HepG2 (cell line): ENCODE measurements around the gene COL8A2. TPM values are rescaled to one million over a fixed set of nuclear protein-coding genes. Genes with fewer than 3 reads are reported as not detected.

Source experiments
- ATF4 ChIP-seq, 2 experiments: fragments of 450-650 bp in 1 of 2; sonication (generic) in 1 of 2; formaldehyde crosslinking; IDR thresholded peaks; 2 replicates each; pipeline versions ENCODE4 v1.5.0 to v1.8.0; 2020 to 2022; ENCODE audit warnings: mild to moderate bottlenecking in 1 of 2, missing genetic modification reagents in 1 of 2
- CHD4 ChIP-seq: fragments of 200-600 bp; sonication (generic); IDR thresholded peaks from 2 replicates; pipeline ENCODE4 v1.7.0; 2017; ENCODE audit warnings: mild to moderate bottlenecking, low read length, borderline replicate concordance
- GABPB1 ChIP-seq: IDR thresholded peaks from 2 replicates; pipeline ENCODE4 v1.6.1; 2016; ENCODE audit warnings: mild to moderate bottlenecking, missing genetic modification reagents, moderate library complexity, missing compliant biosample characterization
- HCFC1 ChIP-seq: fragments of 150-350 bp; IDR thresholded peaks from 2 replicates; pipeline ENCODE4 v1.6.1; 2014; ENCODE audit warnings: low read depth, low read length
- MIER3 ChIP-seq: IDR thresholded peaks from 2 replicates; pipeline ENCODE4 v1.6.1; 2016; ENCODE audit warnings: missing compliant biosample characterization, borderline replicate concordance
- MYPOP ChIP-seq: sonication (generic); formaldehyde crosslinking; IDR thresholded peaks from 2 replicates; pipeline ENCODE4 v1.8.1; 2023; ENCODE audit warnings: mild to moderate bottlenecking, moderate library complexity, missing genetic modification reagents
- PCBP1 ChIP-seq: fragments of 200-400 bp; formaldehyde crosslinking; IDR thresholded peaks from 2 replicates; pipeline ENCODE4 v1.6.1; 2017; ENCODE audit warnings: mild to moderate bottlenecking, low read depth, low read length, borderline replicate concordance
- PHF20 ChIP-seq: sonication (generic); formaldehyde crosslinking; IDR thresholded peaks from 2 replicates; pipeline ENCODE4 v1.5.0; 2020; ENCODE audit warnings: mild to moderate bottlenecking, missing genetic modification reagents
- RAD51 ChIP-seq: fragments of 450-650 bp; IDR thresholded peaks from 2 replicates; pipeline ENCODE4 v1.6.1; 2016; ENCODE audit warnings: borderline replicate concordance
- ZBTB10 ChIP-seq: sonication (generic); formaldehyde crosslinking; IDR thresholded peaks from 2 replicates; pipeline ENCODE4 v1.4.0; 2020; ENCODE audit warnings: missing genetic modification reagents, borderline replicate concordance
- ZFP37 ChIP-seq: sonication (generic); formaldehyde crosslinking; IDR thresholded peaks from 2 replicates; pipeline ENCODE4 v1.4.0; 2020; ENCODE audit warnings: missing genetic modification reagents, borderline replicate concordance
- ZFP41 ChIP-seq: sonication (generic); formaldehyde crosslinking; IDR thresholded peaks from 2 replicates; pipeline ENCODE4 v1.4.0; 2020; ENCODE audit warnings: mild to moderate bottlenecking, missing genetic modification reagents, borderline replicate concordance
- ZKSCAN1 ChIP-seq: fragments of 150-350 bp; IDR thresholded peaks from 2 replicates; pipeline ENCODE4 v1.6.1; 2014; ENCODE audit warnings: low read length
- ZNF281 ChIP-seq: sonication (generic); formaldehyde crosslinking; IDR thresholded peaks from 2 replicates; pipeline ENCODE4 v1.4.0; 2020; ENCODE audit warnings: missing genetic modification reagents, borderline replicate concordance
- ZNF576 ChIP-seq: sonication (generic); formaldehyde crosslinking; IDR thresholded peaks from 2 replicates; pipeline ENCODE4 v1.4.0; 2020; ENCODE audit warnings: mild to moderate bottlenecking, missing genetic modification reagents
- ZNF598 ChIP-seq: sonication (generic); formaldehyde crosslinking; IDR thresholded peaks from 2 replicates; pipeline ENCODE4 v1.5.1; 2020; ENCODE audit warnings: mild to moderate bottlenecking, missing genetic modification reagents, borderline replicate concordance
- ZNF672 ChIP-seq: sonication (generic); formaldehyde crosslinking; IDR thresholded peaks from 2 replicates; pipeline ENCODE4 v1.8.1; 2022; ENCODE audit warnings: missing genetic modification reagents
- ZSCAN22 ChIP-seq: sonication (generic); formaldehyde crosslinking; IDR thresholded peaks from 2 replicates; pipeline ENCODE4 v1.4.0; 2020; ENCODE audit warnings: mild to moderate bottlenecking, missing genetic modification reagents
- polyA plus RNA-seq, 8 experiments: library from polyadenylated mRNA; depleted of rRNA in 3 of 8; stranded (reverse) in 7 of 8; unstranded in 1 of 8; fragments of >200 nt; fragmentation: Illumina TruSeq in 4 of 8; extraction: Trizol in 4 of 8; gene quantifications; 2 replicates each; pipeline versions ENCODE4 v1.2.1 to v1.2.3, GENCODE V29; 2011 to 2016; ENCODE audit warnings: low read depth in 4 of 8, missing spikeins in 1 of 8, mixed read lengths in 1 of 8; ENCODE audit not compliant: insufficient read depth in 1 of 8
- total RNA-seq, 5 experiments: library from RNA; depleted of rRNA; stranded (reverse); fragments of >200 nt; fragmentation: Illumina TruSeq; extraction: Trizol; gene quantifications; 2 replicates each; pipeline ENCODE4 v1.2.3, GENCODE V29; 2016; ENCODE audit warnings: low read depth in 1 of 5

The COL8A2 gene
- total and polyA plus RNA-seq, 2 of the 13 experiments (the other 11 are each of a cell fraction or from before 2014, with no cell fraction given), result 0.13 to 0.24 TPM

GRCh38 chr1:36149237-36149972 lies 24.4 kb upstream of the COL8A2 start, which contains the start of gene TRAPPC3 (continued):
- TF ChIP-seq ZNF672 (CRISPR knock-in tag) (no peak), ZNF576 (CRISPR knock-in tag) (no peak), RAD51 (no peak), PCBP1 (peak; percentile 86), ZNF281 (CRISPR knock-in tag) (peak; percentile 94), ZFP37 (no peak), CHD4 (no peak), ZSCAN22 (CRISPR knock-in tag) (no peak), ZBTB10 (no peak), ZFP41 (peak; percentile 33; the same call in 1 of the 2 replicates), MYPOP (CRISPR knock-in tag) (peak; percentile 66), ZNF598 (CRISPR knock-in tag) (no peak; the same call in 1 of the 2 replicates), HCFC1 (peak; percentile 99), ZKSCAN1 (peak; percentile 95), GABPB1 (CRISPR knock-in tag) (peak; percentile 93), ATF4 (CRISPR knock-in tag; IDR thresholded peaks at IDR 0.05) (0 out of 4 replicates have a peak, but pooled peaks of 1 of the 2 experiments have one; percentile 9), MIER3 (CRISPR knock-in tag) (no peak), PHF20 (peak; percentile 79)
